Activated CD4-positive, alpha-beta T cell treated with anti-CD3 and anti-CD28 coated beads for 24 hours (primary cell): ENCODE measurements around the gene ASXL3.

ENCODE experiments used
- DNase-seq, 2 donors: peaks; one replicate each; pipeline ENCODE4 v3.0.0-alpha.2; 2020; ENCODE audit warnings: low read depth in 2 of 2

The ASXL3 gene

GRCh38 chr18:33583901-33584300 lies 5.9 kb downstream of the ASXL3 start:
- no peak for DNase-seq

GRCh38 chr18:33584548-33585430 lies 6.8 kb downstream of the ASXL3 start:
- no peak for DNase-seq

- no peak for DNase-seq
These were observed 7.4 kb downstream of the ASXL3 start for GRCh38 chr18:33585431-33585775.

GRCh38 chr18:33588361-33588760 lies 10.3 kb downstream of the ASXL3 start:
- no peak for DNase-seq

GRCh38 chr18:33593261-33593660 lies 15.2 kb downstream of the ASXL3 start:
- DNase-seq: no peak

- no peak for DNase-seq
These were observed 16.8 kb downstream of the ASXL3 start for GRCh38 chr18:33594799-33595198.

- no peak for DNase-seq
These were observed 18.3 kb downstream of the ASXL3 start for GRCh38 chr18:33596178-33596854.

GRCh38 chr18:33600846-33601245 lies 22.8 kb downstream of the ASXL3 start:
- no peak for DNase-seq

GRCh38 chr18:33603454-33603853 lies 25.4 kb downstream of the ASXL3 start:
- no peak for DNase-seq

- DNase-seq: no peak
These were observed 27.2 kb downstream of the ASXL3 start for GRCh38 chr18:33605250-33605649.

GRCh38 chr18:33606621-33607020 lies 28.6 kb downstream of the ASXL3 start:
- no peak for DNase-seq

- no peak for DNase-seq
These were observed 33.6 kb downstream of the ASXL3 start for GRCh38 chr18:33611525-33612135.

GRCh38 chr18:33612632-33613031 lies 34.6 kb downstream of the ASXL3 start:
- no peak for DNase-seq

GRCh38 chr18:33616556-33616955 lies 38.5 kb downstream of the ASXL3 start:
- DNase-seq: no peak

GRCh38 chr18:33627114-33627513 lies 49.1 kb downstream of the ASXL3 start:
- DNase-seq: no peak

- no peak for DNase-seq
These were observed 52.5 kb downstream of the ASXL3 start for GRCh38 chr18:33630476-33630875.

- DNase-seq: no peak
These were observed 63.1 kb downstream of the ASXL3 start for GRCh38 chr18:33641141-33641540.

GRCh38 chr18:33644494-33644893 lies 66.5 kb downstream of the ASXL3 start:
- DNase-seq: no peak

- DNase-seq: no peak
These were observed 69.3 kb downstream of the ASXL3 start for GRCh38 chr18:33647365-33647764.

- no peak for DNase-seq
These were observed 74.6 kb downstream of the ASXL3 start for GRCh38 chr18:33652635-33653034.

GRCh38 chr18:33653231-33653630 lies 75.2 kb downstream of the ASXL3 start:
- no peak for DNase-seq

GRCh38 chr18:33656889-33657448 lies 79.0 kb downstream of the ASXL3 start:
- DNase-seq: no peak
